ENCODE results near the gene ABCC5. TPM values are rescaled to one million over a fixed set of nuclear protein-coding genes. Genes with fewer than 3 reads are reported as not detected.
"Not testable (repeated sequence)": the region's sequence is repeated elsewhere in the genome, so short reads cannot be mapped to it uniquely, and the experiment has no call there.

Gene ABCC5
- total RNA-seq, 3 donors from 2014 or later (not counting 1 experiment from before 2014, with no cell fraction given), result 15.6 to 32.5 (median 27.1) TPM

DNA sequence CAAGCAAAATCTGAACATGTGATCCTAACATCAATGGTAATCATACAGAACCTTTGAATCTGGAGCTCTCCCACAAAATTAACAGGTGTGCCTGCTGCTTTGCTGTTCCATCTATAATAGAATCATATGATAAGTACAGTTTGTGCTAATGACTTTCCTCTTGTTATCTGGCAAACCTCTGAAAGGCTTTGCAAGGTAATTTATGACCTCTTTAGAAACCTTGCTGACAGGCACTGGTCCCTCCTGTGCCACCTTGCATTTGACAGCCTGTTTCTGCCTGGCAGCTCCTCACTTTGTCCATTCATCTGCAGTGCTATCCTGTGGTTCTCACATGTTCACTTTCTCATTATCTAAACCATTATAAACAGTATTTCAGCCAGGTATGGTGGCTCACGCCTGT, 24.9 kb upstream of the ABCC5 start:
- no peak overlapping the region for H3K4me3 ChIP-seq (ENCODE audit: low read length)
- WGBS (ENCODE audit: insufficient coverage), result 86% methylated on average over 1 of the region's 1 CpG
- Mint-ChIP-seq H3K36me3 (no peaks in the 10 kb centered on the region), H3K9me3 (no peaks in the 10 kb centered on the region), H3K4me1 (no peaks in the 10 kb centered on the region), H3K27me3 (ENCODE audit: low read depth in 2 of 2) (peaks cover 0 to 3% of the 10 kb centered on the region in 2 donors), H3K27ac (no peak overlapping the region), H3K4me3 (no peak overlapping the region)
- DNase-seq (no peak), ATAC-seq (no peak)
- intact Hi-C loops (cut with micrococcal nuclease), result no loop called here
- H3K9me3 ChIP-seq (ENCODE audit: control insufficient read depth, insufficient read depth, low read length), result no peaks in the 10 kb centered on the region
- TF ChIP-seq, protein P1, sequence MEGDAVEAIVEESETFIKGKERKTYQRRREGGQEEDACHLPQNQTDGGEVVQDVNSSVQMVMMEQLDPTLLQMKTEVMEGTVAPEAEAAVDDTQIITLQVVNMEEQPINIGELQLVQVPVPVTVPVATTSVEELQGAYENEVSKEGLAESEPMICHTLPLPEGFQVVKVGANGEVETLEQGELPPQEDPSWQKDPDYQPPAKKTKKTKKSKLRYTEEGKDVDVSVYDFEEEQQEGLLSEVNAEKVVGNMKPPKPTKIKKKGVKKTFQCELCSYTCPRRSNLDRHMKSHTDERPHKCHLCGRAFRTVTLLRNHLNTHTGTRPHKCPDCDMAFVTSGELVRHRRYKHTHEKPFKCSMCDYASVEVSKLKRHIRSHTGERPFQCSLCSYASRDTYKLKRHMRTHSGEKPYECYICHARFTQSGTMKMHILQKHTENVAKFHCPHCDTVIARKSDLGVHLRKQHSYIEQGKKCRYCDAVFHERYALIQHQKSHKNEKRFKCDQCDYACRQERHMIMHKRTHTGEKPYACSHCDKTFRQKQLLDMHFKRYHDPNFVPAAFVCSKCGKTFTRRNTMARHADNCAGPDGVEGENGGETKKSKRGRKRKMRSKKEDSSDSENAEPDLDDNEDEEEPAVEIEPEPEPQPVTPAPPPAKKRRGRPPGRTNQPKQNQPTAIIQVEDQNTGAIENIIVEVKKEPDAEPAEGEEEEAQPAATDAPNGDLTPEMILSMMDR (IDR thresholded peaks at IDR 0.05), result no peak
- H3K27ac ChIP-seq (ENCODE audit: low read length), result no peak overlapping the region
- no peaks in the 10 kb centered on the region for H3K36me3 ChIP-seq (ENCODE audit: control insufficient read depth, insufficient read depth, low read length)
- no peaks in the 10 kb centered on the region for H3K27me3 ChIP-seq (ENCODE audit: control insufficient read depth, insufficient read depth, low read length)
- no peaks in the 10 kb centered on the region for H3K4me1 ChIP-seq (ENCODE audit: control insufficient read depth, insufficient read depth, low read length)

DNA sequence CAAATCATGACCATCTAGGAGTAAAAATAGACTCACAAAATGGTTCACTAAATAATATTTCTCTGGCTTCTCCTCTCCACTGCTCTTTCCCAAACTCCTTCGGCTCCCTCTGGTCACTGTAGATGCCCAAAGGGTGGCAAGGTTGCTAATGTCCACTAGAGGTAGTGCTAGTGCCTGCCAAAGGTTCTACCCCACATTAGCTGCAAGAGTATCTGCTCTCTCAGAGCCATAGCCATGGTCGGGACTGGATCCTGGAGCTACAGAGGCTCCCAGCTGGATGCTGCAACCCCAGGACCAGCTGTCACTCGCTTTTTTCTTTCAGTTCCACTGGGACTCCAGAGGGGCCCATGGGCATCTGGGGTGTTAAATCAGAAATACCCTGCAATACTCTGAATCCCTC, 22.3 kb upstream of the ABCC5 start:
- Mint-ChIP-seq H3K9me3 (no peaks in the 10 kb centered on the region), H3K27me3 (ENCODE audit: low read depth in 2 of 2) (peaks cover 0 to 6% of the 10 kb centered on the region in 2 donors), H3K36me3 (no peaks in the 10 kb centered on the region), H3K4me1 (no peaks in the 10 kb centered on the region), H3K27ac (no peak overlapping the region), H3K4me3 (no peak overlapping the region)
- no peak overlapping the region for H3K27ac ChIP-seq (ENCODE audit: low read length)
- no peaks in the 10 kb centered on the region for H3K9me3 ChIP-seq (ENCODE audit: control insufficient read depth, insufficient read depth, low read length)
- H3K36me3 ChIP-seq (ENCODE audit: control insufficient read depth, insufficient read depth, low read length), result no peaks in the 10 kb centered on the region
- no peak for DNase-seq
- peak in 1 of 3 donors; percentile 32 for ATAC-seq
- H3K4me1 ChIP-seq (ENCODE audit: control insufficient read depth, insufficient read depth, low read length), result no peaks in the 10 kb centered on the region
- H3K4me3 ChIP-seq (ENCODE audit: low read length), result no peak overlapping the region
- intact Hi-C loops (cut with micrococcal nuclease), result no loop called here
- WGBS (ENCODE audit: insufficient coverage), result 73% methylated on average over 3 of the region's 3 CpGs
- no peaks in the 10 kb centered on the region for H3K27me3 ChIP-seq (ENCODE audit: control insufficient read depth, insufficient read depth, low read length)
- TF ChIP-seq, protein P1 (IDR thresholded peaks at IDR 0.05), result no peak

DNA sequence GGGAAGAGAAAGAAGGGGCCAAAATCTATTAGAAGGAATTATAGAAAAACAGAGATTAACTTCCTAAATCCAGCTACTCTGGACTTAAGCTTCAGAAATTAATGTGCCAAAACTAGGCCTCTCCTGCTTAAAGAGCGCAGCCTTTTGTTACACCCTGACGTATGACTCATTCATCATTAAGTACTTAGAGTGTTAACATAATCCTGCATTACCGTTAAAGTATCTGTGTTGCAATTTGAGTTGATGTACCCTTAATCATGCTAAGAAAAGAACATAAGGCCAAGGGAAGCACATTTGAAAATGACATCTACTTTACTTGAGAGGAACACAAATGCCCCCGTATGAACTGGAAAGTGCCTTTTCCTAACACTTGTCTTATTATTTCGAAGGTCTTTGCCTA, 21.7 kb upstream of the ABCC5 start:
- DNase-seq, result no peak
- Histone ChIP-seq H3K36me3 (ENCODE audit: control insufficient read depth, insufficient read depth, low read length) (no peaks in the 10 kb centered on the region), H3K27ac (ENCODE audit: low read length) (no peak overlapping the region), H3K4me3 (ENCODE audit: low read length) (no peak overlapping the region), H3K9me3 (ENCODE audit: control insufficient read depth, insufficient read depth, low read length) (no peaks in the 10 kb centered on the region), H3K4me1 (ENCODE audit: control insufficient read depth, insufficient read depth, low read length) (no peaks in the 10 kb centered on the region), H3K27me3 (ENCODE audit: control insufficient read depth, insufficient read depth, low read length) (no peaks in the 10 kb centered on the region)
- Mint-ChIP-seq H3K9me3 (no peaks in the 10 kb centered on the region), H3K27ac (no peak overlapping the region), H3K36me3 (no peaks in the 10 kb centered on the region), H3K4me1 (no peaks in the 10 kb centered on the region), H3K4me3 (no peak overlapping the region), H3K27me3 (ENCODE audit: low read depth in 2 of 2) (peaks cover under 1 to 6% of the 10 kb centered on the region in 2 donors)
- WGBS (ENCODE audit: insufficient coverage), result 94% methylated on average over 5 of the region's 5 CpGs
- intact Hi-C loops (cut with micrococcal nuclease), result no loop called here
- TF ChIP-seq, protein P1 (IDR thresholded peaks at IDR 0.05), result no peak
- ATAC-seq, result no peak

DNA sequence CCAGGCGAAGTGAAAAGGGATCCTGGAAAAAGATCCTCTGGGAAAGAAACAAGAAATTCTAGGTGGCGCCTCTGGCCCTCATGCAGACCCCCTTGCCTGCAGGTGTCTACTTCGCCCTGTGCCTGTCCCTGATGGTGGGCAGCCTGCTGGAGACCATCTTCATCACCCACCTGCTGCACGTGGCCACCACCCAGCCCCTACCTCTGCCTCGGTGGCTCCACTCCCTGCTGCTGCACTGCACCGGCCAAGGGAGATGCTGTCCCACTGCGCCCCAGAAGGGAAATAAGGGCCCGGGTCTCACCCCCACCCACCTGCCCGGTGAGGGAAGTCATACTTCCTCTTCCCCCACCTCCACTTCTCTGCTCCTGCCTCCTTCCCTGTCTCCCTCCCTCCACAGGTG, 20.6 kb upstream of the ABCC5 start:
- H3K4me1 ChIP-seq (ENCODE audit: control insufficient read depth, insufficient read depth, low read length); H3K36me3 Mint-ChIP-seq; H3K27me3 ChIP-seq (ENCODE audit: control insufficient read depth, insufficient read depth, low read length); DNase-seq; ATAC-seq; H3K4me3 ChIP-seq (ENCODE audit: low read length); H3K27ac ChIP-seq (ENCODE audit: low read length); H3K9me3 Mint-ChIP-seq; H3K4me1 Mint-ChIP-seq; H3K4me3 Mint-ChIP-seq; H3K9me3 ChIP-seq (ENCODE audit: control insufficient read depth, insufficient read depth, low read length); H3K27me3 Mint-ChIP-seq (ENCODE audit: low read depth in 2 of 2); H3K27ac Mint-ChIP-seq; intact Hi-C loops (cut with micrococcal nuclease); H3K36me3 ChIP-seq (ENCODE audit: control insufficient read depth, insufficient read depth, low read length): not testable (repeated sequence)
- WGBS (ENCODE audit: insufficient coverage), result 84% methylated on average over 7 of the region's 9 CpGs
